CD4-positive, alpha-beta T cell treated with Interferon gamma for 1 hour (primary cell): ENCODE data around the gene MARS1.

ENCODE experiments used
- DNase-seq: peaks from one replicate; pipeline ENCODE4 v3.0.0-alpha.2; 2020

MARS1 gene

DNA sequence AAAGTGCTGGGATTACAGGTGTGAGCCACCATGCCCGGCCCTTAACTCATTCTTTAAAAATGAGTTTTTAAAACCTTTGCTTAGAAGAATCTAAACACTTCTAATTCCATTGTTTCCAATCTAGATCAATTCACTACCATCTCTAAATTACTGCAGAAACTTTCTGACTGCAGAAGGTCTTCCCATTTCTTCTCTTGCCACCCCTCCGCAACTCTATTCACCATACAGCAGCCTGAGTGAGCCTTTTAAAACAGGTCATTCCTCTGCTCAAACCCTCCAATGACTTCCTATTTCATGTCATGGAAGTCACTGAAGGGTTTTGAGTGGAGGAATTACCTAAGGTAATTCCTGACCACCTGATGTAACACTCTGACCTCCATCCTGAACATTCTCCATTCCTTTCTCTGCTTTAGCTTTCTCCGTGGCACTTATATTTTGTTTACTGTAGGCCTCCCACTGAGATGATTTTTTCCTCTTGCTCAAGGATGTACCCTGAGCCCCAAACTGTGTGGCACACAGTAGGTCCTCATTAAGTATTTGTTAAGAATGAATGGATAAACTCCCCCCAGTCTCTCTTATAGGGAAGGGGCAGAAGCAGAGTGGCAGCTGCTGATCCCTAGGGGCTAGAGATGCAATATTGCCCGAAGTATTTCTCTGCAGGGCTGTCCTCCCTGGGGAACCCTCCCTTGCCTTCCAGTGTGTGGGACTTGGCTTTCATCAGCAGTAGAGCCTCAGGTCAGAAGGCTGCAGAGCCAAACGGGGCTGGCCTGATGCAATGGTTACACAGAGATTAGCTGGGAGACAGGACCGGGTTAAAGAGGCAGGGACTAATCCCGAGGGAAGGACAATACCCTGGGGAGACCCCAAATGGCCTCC is 31.3 kb downstream of the MARS1 start:
- no peak for DNase-seq

DNA sequence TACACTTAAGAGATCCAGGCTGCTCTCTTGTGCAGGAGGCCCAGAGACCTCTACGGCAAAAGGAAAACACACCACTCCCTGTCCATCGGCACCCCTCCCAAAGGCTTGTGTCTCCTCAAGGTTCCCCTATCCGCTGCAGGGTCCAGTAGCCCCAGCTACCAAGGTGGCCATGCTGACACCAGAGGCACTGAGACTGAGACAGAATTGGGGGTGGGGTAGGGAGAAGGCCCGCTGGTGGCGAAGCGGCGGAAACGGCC is 31.9 kb downstream of the MARS1 start:
- DNase-seq: no peak

DNA sequence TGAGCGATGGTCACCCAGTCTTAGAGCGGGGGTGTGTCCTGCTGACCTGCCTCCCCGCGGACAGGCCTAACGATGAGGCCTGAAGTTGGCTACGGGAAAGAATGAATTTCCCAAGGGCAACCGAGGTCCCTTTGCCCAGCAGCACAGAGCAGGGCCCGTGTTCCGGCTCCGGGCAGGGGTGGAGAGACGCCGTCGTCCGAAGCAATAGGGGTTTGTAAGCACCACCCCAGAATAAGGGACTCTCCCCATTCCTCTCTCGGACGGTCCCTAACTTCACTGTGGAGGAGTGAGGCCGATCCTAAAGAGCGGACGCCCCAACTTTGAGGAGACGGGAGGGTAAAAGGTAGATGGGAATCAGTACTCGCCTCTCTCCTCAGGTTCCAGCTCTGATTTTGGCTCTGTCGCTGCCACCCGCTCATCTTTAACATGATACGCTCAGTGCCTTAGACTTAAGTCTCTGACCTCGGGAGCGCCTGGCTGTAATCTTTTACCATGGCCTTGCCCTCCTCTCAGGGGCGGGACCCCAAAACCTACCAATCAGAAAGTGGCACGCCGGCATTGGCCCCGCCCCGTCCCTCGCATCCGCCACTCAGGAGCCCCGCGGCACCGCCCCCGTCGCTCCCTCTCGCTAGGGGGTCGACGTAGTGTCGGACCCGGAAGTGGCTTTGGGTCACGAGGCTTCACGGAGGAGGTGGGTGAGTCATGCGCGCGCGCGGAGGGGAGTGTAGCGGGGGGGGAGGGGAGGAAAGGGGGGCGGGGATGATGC is 32.4 kb downstream of the MARS1 start, which contains the start of gene DDIT3:
Gene DDIT3, minus strand, starts transcription at position 462 of the 766 bp plus-strand sequence. CDS start 3,108 bp downstream, outside the sequence.
- peak; percentile 100 for DNase-seq

DNA sequence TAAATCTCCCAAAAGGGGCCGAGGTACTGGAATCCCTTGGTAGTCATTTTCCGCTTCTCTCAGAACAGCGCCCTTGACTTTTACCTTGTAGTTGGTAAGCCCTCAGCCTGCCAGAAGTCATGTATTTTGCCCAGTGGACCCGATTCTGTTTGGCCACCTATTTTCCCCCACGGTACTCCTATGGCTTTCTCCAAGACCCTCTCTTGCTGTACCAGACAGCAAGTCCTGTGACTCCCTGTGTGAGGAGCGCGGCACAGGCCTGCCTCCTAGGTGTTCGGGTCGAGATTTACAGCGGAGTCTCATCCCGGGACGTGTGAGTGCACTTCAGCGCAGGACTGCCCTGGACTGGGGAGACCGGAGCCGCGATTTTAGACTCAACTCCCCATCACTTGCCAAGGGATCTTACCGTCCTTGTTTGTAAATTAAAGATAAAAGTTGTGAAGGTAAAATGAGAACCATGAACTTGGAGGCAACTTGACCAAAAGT is 33.7 kb downstream of the MARS1 start:
- DNase-seq: no peak

DNA sequence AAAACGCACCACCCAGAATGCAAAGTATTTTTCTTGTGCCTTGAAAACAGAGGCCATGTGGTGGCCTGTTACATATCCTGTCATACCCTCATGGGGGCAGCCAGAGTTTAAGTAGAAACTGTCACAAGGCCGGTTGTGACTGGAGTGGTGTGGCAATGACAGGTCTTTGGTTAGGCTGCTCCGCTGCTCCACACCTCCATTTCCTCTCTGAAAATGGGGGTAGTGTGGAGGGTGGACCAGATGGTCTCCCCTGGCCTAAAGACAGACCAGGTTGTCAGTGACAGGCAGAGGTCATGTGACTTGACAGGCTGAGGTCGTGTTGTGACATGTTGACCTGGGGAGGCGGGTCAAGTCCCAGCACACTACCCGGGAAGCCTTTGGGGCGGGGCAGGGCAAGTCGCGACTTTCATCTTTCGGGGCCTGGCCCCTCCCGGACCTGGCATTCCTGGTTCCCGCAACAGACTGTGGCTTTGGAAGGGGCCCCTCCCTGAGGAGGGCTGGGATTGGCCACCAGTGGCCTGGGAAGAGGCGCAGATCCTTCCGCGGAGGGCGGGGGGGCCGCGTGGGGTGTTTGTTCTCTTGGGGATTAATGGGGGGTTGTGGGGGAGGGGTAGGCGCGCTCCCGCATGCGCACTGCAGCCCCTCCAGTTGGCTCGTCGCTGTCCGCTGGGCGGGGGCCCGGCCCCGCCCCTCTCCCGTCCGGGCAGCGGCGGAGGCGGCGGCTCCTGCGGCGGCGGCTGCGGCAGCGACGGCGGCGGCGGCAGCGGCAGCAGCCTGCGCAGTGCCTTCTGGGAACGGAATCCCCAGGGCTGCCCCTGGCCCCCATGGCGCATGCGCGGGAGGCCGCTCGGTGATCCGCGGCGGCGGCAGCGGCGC is 34.4 kb downstream of the MARS1 start, which contains the start of gene MBD6:
Gene MBD6, plus strand, starts transcription at position 814 of the 876 bp plus-strand sequence. CDS start 1,480 bp downstream, outside the sequence.
- peak; percentile 93 for DNase-seq

DNA sequence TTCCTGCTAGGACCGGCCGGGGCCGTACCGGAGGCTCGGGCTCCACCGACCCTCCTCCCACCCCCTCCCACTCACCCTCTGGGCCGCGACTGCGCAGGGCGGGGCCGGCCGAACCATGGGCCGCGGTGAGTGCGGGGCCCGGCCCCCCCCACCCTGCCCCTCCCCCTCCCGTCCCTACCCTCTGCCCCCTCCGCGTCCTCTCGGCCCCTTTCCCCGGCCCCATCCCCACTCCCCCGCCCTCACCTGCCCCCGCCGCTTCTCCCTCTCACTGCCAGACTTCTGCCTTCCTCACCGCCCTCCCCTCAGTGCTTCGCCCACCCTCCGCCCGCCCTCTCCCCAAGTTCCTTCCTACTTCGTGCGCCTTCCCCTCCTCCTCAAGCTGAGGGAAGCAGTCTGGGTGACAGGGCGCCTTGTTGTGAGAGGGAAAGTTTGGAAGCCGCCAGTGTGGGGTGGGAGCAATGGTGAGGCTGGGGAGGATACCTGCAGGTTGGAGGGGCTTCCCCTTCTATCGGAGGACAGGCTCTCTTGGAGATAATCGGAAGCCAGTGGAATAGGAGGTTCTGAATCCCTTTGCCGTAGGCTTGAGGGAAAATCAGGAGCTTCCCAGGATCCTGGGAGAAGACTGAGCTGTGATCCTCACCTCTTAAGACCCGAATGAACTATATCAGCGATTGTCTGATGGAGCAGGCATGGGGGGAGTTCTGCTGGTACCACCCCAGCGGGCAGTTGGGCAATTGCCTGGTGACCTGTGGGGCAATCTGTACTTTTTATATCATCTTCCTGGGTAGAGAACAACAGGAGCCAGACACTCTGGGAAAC is 35.2 kb downstream of the MARS1 start:
- DNase-seq: peak; percentile 62

DNA sequence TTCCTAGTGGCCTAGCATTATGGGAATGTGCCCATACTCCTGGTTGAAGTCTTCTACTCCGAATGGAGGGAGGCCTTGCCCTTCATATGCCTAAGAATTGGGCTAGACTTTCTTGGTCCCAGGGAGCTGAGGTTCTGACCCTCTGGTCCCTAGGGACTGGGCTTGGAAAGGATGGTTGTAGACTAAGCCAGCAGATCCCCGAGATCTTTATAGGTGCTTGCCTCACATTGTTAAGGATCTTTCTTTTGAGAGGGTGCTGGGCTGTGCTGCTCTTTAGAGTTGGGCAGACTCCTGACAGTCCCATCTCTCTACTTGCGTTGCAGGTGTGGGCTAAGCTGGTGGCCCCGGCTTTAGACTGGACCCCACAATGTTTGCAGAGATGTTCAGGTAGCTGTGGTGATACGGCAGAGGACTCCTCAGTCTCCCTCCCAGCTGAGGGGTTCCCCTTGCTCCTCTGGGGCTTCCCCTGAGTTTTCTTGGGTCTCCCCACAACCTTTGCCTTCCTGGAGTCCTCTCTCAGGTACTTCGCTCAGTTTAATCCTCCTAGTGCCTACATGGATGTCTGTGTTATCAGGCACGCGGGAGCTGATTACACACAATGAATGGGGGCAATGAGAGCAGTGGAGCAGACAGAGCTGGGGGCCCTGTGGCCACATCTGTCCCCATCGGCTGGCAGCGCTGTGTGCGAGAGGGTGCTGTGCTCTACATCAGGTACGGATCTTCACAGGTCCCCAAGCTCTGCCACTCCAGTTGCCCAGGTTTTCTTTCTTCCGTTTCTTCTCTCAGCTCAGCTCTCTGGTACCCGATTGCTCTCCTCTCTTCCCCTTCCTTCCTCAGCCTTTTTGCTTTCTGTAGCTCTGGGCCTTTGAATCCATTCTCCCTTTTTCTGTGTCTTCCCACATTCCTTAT is 36.1 kb downstream of the MARS1 start:
- DNase-seq: no peak

DNA sequence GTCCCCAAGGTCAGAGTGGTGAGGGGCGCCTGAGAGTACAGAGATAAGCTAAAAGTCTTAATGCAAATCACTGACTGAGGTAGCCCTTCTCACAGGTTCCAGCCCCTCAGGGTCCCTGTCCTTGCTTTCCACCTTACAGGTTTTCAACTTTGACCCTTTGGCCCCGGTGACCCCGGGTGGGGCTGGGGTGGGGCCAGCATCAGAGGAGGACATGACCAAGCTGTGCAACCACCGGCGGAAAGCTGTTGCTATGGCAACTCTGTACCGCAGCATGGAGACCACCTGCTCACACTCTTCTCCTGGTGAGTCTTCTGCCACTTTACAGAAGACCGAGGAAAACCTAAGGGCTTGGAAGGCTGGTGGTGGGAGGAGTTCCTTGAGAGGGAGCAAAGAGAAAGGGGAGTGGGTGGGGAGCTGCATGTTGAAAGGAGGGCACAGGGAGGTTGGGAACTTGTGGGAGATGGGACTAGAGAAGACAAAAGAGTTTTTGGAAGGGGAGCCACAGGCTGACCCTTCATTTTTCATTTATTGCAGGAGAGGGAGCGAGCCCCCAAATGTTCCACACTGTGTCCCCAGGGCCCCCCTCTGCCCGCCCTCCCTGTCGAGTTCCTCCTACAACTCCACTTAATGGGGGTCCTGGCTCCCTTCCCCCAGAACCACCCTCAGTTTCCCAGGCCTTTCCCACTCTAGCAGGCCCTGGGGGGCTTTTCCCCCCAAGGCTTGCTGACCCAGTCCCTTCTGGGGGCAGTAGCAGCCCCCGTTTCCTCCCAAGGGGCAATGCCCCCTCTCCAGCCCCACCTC is 37.1 kb downstream of the MARS1 start:
- no peak for DNase-seq

DNA sequence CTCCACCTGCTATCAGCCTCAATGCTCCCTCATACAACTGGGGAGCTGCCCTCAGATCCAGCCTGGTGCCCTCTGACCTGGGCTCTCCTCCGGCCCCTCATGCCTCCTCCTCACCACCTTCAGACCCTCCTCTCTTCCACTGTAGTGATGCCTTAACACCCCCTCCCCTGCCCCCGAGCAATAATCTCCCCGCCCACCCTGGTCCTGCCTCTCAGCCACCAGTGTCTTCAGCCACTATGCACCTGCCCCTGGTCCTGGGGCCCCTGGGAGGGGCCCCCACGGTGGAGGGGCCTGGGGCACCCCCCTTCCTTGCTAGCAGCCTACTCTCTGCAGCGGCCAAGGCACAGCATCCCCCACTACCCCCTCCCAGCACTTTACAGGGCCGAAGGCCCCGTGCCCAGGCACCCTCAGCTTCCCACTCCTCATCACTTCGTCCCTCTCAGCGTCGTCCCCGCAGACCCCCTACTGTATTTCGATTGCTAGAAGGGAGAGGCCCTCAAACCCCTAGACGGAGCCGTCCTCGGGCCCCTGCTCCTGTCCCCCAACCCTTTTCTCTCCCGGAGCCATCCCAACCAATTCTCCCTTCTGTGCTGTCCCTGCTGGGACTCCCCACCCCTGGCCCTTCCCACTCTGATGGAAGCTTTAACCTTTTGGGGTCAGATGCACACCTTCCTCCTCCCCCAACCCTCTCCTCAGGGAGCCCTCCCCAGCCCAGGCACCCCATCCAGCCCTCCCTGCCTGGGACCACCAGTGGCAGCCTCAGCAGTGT is 37.9 kb downstream of the MARS1 start:
- DNase-seq: no peak

DNA sequence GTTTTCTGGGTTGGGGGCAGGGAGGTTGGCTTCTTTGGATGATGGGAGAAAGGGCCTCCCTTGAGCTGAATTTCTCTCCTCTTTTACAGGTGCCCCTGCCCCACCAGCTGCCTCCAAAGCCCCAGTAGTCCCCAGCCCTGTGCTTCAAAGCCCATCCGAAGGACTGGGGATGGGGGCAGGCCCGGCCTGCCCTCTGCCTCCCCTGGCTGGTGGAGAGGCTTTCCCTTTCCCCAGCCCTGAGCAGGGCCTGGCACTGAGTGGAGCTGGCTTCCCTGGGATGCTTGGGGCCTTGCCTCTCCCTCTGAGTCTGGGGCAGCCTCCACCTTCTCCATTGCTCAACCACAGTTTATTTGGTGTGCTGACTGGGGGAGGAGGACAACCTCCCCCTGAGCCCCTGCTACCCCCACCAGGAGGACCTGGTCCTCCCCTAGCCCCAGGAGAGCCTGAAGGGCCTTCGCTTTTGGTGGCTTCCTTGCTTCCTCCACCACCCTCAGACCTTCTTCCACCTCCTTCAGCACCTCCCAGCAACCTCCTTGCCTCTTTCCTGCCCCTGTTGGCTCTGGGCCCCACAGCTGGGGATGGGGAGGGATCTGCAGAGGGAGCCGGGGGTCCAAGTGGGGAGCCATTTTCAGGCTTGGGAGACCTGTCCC is 38.7 kb downstream of the MARS1 start:
- no peak for DNase-seq

DNA sequence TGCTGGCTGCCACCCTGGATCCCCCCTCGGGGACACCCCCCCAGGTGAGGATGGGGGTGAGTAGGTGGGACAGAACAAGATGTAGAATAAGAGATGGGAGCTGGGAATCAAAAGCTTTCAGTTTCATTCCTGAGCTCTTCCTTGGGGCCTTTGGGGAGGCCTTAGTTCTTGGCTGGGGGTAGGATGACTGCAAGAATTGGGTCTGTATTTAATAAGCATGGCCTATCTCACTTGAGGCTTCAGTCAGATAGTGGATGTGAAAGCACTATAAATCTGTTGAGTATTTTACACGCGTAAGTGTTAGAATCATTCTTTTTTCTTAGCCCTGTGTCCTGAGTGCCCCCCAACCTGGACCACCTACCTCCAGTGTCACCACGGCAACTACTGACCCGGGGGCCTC is 39.3 kb downstream of the MARS1 start:
- DNase-seq: no peak

DNA sequence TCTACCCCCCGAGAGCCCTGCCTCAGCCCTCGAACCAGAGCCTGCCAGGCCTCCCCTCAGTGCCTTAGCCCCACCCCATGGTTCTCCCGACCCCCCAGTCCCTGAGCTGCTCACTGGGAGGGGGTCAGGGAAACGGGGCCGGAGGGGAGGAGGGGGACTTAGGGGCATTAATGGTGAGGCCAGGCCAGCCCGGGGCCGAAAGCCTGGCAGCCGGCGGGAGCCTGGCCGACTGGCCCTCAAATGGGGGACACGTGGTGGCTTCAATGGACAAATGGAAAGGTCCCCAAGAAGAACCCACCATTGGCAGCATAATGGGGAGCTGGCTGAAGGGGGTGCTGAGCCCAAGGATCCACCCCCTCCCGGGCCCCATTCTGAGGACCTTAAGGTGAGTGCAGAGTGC is 40.3 kb downstream of the MARS1 start:
- no peak for DNase-seq

DNA sequence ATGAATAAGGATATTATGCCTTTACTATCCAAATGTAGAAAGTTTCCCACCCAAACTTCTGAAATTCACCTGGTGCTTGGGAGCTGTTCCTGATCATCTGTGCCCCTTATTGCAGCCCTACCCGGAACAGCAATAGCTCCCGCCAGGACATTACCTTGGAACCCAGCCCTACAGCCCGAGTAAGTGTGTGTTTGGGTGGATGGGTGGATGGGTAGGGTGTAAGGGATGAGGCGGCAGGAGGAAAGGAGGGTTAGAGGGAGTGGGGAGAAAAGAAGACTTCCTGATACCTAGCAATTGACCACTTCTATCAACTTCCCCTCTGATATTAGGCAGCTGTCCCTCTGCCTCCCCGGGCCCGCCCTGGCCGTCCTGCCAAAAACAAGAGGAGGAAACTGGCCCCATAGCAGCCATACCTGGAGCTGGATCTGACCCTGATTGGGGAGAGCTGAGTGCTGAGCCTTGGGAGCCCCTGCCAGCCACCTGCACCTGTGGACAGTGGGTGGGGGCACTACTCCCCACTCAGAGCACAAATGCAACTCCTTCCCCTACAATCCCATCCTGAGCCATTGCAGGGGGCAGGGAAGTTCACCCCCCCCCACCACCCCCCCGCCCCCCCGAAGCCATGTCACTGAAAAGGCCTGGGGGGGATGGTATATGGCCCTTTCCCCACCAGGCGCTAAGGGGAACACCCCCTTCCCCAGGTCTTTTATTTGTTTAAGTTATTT is 41.1 kb downstream of the MARS1 start:
- no peak for DNase-seq

DNA sequence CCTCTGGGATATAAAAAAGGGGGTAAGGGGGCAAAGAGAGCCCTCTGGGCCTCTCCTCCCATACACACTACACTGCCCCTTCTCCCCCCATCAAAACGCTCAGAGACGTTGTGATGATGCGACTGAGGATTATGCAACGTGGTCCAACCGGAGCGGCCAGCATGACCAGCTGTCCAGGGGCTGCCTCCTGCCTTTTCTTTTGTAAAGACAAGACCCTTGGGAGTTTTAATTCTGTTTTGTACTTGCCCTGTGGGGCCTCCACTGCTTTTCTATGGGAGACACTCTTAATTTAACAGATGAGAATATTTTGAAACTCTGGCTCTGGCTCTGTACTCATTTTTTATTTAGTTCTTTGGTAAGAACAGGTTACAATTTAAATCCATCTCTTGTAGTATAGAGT is 42.0 kb downstream of the MARS1 start:
- DNase-seq: no peak

DNA sequence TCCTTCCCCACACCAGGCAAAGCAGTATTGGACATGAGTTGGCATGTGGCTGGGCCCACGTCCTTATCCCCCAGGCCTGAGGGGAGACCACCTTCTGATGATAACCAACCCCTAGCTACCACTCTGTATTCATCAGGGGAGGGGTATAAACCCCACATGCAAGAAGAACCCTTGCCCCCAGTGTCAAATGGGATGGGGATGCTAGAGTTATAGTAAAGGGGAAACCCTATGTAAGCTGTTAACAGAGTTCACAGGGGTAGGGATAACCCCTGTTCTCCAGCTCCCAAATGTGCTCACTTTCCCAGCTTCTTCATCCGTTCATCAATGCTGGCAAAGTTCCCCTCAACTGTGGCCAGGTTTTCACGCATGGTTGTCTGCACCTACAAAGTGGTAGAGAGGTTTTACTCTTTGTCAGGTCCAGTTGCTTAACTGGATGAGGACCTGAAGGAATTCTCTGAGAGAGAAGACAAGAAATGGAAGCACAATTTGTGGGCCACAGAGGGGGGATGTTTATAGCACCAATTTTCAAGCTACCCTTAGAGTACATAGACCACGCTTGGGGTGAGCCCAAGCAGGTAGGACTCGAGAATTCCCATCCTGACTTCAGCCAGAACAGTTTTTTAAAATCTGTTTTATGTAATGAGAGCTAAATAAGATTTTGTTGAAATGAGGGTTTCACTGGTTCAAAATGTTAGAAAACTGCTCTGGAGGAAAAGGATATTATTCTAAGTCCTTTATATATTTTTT is 42.7 kb downstream of the MARS1 start:
- DNase-seq: no peak

DNA sequence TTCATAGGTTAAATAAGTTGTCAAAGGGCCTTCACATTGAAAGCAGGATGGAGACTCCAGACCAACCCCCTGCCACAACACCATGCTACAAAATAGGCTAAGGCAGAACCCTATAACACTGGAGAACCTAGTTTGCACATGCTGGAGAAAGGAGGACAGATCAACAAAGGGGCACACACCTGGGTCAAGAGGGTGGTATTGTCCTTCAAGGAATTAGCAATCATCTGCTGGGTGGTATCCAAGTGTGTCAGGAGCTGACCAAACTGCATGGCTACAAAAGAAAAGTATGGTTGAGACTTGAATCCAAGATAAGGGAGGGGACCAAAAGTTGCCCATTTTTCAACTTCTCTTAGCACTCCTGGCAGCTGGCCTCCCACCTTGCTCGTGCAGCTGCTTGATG is 44.0 kb downstream of the MARS1 start:
- no peak for DNase-seq

DNA sequence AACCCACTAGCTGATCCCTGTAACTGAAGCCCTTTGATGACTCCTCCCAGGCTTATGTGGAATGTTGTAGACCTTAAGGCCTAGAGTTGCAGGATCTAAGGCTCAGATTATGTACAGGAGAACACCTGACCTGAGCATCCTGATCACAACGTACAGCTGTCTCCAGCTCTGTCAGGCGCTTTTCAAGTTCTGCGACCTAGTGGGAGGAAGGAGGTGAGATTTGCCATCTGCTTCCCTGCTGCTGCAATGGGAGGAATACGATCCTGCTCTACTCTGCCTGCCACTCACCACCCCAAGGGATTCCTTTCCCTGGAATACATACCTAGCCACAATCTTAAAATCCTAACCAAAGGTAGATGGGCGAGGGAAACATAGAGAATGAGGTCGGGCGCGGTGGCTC is 45.2 kb downstream of the MARS1 start:
- DNase-seq: no peak
